ENCODE results near the gene SMTNL1.

GRCh38 chr11:57585301-57585700 lies 47.9 kb downstream of the SMTNL1 start:
- TF ChIP-seq POLR2A (IDR thresholded peaks at IDR 0.05) (no peak), CTCF (IDR thresholded peaks at IDR 0.05) (no peak)

Data from right lobe of liver (tissue), 4 donors.